Gastrocnemius medialis (tissue), 4 donors: ENCODE measurements around the gene MLLT10.
A peak's percentile ranks its signal among the peaks of the same experiment; 100 is the strongest.

Experiments
- POLR2A ChIP-seq, 2 donors: fragments of 450-650 bp; IDR thresholded peaks; one replicate each; pipeline ENCODE4 v1.6.1; 2017; ENCODE audit warnings: antibody characterized with exemption in 2 of 2, mild to moderate bottlenecking in 2 of 2, moderate library complexity in 2 of 2
- TF ChIP-seq, protein P1 (sequence below), 5 experiments: fragments of 450-650 bp in 3 of 5; fragments of 200-600 bp in 2 of 5; sonication (generic) in 2 of 5; IDR thresholded peaks in 4 of 5; conservative IDR thresholded peaks in 1 of 5; 1 replicate in 4 of 5; 2 replicates in 1 of 5; pipeline ENCODE4 v1.5.1; 2016 to 2019; ENCODE audit warnings: antibody characterized with exemption in 5 of 5, mild to moderate bottlenecking in 3 of 5, moderate library complexity in 3 of 5

GRCh38 chr10:21496343-21497176 lies 37.5 kb upstream of the MLLT10 start:
- no peak for TF ChIP-seq POLR2A (IDR thresholded peaks at IDR 0.05)
- TF ChIP-seq, protein P1, sequence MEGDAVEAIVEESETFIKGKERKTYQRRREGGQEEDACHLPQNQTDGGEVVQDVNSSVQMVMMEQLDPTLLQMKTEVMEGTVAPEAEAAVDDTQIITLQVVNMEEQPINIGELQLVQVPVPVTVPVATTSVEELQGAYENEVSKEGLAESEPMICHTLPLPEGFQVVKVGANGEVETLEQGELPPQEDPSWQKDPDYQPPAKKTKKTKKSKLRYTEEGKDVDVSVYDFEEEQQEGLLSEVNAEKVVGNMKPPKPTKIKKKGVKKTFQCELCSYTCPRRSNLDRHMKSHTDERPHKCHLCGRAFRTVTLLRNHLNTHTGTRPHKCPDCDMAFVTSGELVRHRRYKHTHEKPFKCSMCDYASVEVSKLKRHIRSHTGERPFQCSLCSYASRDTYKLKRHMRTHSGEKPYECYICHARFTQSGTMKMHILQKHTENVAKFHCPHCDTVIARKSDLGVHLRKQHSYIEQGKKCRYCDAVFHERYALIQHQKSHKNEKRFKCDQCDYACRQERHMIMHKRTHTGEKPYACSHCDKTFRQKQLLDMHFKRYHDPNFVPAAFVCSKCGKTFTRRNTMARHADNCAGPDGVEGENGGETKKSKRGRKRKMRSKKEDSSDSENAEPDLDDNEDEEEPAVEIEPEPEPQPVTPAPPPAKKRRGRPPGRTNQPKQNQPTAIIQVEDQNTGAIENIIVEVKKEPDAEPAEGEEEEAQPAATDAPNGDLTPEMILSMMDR (IDR thresholded peaks at IDR 0.05 in 4 of 5, conservative IDR thresholded peaks at IDR 0.05 in 1 of 5), result peak in 2 of 5 experiments; percentile 32 to 47
